GM23248 (cell line): Measurements from ENCODE around the gene WDR88.

Experiments used
- EZH2 ChIP-seq: fragments of 200-600 bp; sonication (generic); IDR thresholded peaks from 2 replicates; pipeline ENCODE4 v1.6.1; 2018; ENCODE audit warnings: antibody characterized with exemption, mild to moderate bottlenecking; ENCODE audit not compliant: insufficient read depth, poor library complexity, severe bottlenecking
- EZH2phosphoT487 ChIP-seq: fragments of 200-600 bp; sonication (generic); IDR thresholded peaks from 2 replicates; pipeline ENCODE4 v1.6.1; 2018; ENCODE audit warnings: antibody characterized with exemption, moderate library complexity, mild to moderate bottlenecking, low read depth; ENCODE audit not compliant: insufficient read depth

DNA sequence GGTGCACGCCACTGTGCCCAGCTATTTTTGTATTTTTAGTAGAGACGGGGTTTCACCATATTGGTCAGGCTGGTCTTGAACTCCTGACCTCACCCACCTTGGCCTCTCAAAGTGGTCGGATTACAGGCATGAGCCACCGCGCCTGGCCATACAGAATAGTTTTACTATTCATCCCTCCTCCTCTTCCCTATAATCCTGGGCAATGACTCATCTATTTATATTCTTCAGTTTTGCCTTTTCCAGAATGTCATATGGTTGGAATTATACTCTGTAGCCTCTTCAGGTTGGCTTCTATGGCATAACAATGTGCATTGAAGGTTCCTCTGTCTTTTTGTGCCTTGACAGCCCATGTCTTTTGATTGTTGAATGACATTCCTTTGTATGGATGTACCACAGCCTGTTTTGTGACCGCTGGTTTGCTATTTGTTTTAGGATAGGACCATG lies 40.0 kb downstream of the WDR88 start:
- TF ChIP-seq EZH2, result no peak
- no peak for TF ChIP-seq EZH2phosphoT487
